ENCODE measurements around the gene MRPS12.

Gene MRPS12

GRCh38 chr19:38899447-38900201 lies 31.1 kb upstream of the MRPS12 start, which contains the start of the genes NFKBIB and SIRT2 (continued):
- TF ChIP-seq HOXC10 (CRISPR knock-in tag; IDR thresholded peaks at IDR 0.05) (no peak; the same call in 1 of the 2 replicates), ZNF391 (tag by site-specific recombination; IDR thresholded peaks at IDR 0.05; ENCODE audit: borderline replicate concordance, low read depth) (peak; percentile 82), MZF1 (tag by site-specific recombination; IDR thresholded peaks at IDR 0.05; ENCODE audit: borderline replicate concordance) (no peak), ZNF24 (tag by site-specific recombination; IDR thresholded peaks at IDR 0.05) (peak; percentile 87), ZNF600 (tag by site-specific recombination; IDR thresholded peaks at IDR 0.05) (peak; percentile 99), ZNF223 (tag by site-specific recombination; IDR thresholded peaks at IDR 0.05) (no peak), WT1 (tag by site-specific recombination; IDR thresholded peaks at IDR 0.05) (no peak; the same call in none of the 2 replicates), PRDM4 (tag by site-specific recombination; IDR thresholded peaks at IDR 0.05) (peak; percentile 13; the same call in 1 of the 2 replicates), ZEB2 (tag by site-specific recombination; IDR thresholded peaks at IDR 0.05) (peak; percentile 69), ZNF701 (tag by site-specific recombination; IDR thresholded peaks at IDR 0.05) (no peak), ZNF48 (tag by site-specific recombination; IDR thresholded peaks at IDR 0.05) (no peak), ZSCAN23 (tag by site-specific recombination; IDR thresholded peaks at IDR 0.05) (peak; percentile 86; the same call in 1 of the 2 replicates), ZNF211 (tag by site-specific recombination; IDR thresholded peaks at IDR 0.05; ENCODE audit: low read depth) (no peak), ZFP37 (tag by site-specific recombination; IDR thresholded peaks at IDR 0.05) (peak; percentile 91; the same call in 1 of the 2 replicates), ZNF843 (tag by site-specific recombination; IDR thresholded peaks at IDR 0.05) (peak; percentile 76), PRDM1 (tag by site-specific recombination; IDR thresholded peaks at IDR 0.05) (no peak), BCL11B (tag by site-specific recombination; IDR thresholded peaks at IDR 0.05; ENCODE audit: low read depth) (no peak), ZNF169 (tag by site-specific recombination; IDR thresholded peaks at IDR 0.05) (no peak), ZFHX2 (tag by site-specific recombination; conservative IDR thresholded peaks at IDR 0.05) (peak; percentile 70), SALL2 (tag by site-specific recombination; IDR thresholded peaks at IDR 0.05; ENCODE audit: borderline replicate concordance) (no peak), BCL11A (tag by site-specific recombination; IDR thresholded peaks at IDR 0.05; ENCODE audit: low read depth) (no peak)
- TF ChIP-seq, protein P1, sequence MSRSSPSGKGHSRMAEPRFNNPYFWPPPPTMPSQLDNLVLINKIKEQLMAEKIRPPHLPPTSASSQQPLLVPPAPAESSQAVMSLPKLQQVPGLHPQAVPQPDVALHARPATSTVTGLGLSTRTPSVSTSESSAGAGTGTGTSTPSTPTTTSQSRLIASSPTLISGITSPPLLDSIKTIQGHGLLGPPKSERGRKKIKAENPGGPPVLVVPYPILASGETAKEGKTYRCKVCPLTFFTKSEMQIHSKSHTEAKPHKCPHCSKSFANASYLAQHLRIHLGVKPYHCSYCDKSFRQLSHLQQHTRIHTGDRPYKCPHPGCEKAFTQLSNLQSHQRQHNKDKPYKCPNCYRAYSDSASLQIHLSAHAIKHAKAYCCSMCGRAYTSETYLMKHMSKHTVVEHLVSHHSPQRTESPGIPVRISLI (tag by site-specific recombination; IDR thresholded peaks at IDR 0.05) = no peak
- TF ChIP-seq, protein P2, sequence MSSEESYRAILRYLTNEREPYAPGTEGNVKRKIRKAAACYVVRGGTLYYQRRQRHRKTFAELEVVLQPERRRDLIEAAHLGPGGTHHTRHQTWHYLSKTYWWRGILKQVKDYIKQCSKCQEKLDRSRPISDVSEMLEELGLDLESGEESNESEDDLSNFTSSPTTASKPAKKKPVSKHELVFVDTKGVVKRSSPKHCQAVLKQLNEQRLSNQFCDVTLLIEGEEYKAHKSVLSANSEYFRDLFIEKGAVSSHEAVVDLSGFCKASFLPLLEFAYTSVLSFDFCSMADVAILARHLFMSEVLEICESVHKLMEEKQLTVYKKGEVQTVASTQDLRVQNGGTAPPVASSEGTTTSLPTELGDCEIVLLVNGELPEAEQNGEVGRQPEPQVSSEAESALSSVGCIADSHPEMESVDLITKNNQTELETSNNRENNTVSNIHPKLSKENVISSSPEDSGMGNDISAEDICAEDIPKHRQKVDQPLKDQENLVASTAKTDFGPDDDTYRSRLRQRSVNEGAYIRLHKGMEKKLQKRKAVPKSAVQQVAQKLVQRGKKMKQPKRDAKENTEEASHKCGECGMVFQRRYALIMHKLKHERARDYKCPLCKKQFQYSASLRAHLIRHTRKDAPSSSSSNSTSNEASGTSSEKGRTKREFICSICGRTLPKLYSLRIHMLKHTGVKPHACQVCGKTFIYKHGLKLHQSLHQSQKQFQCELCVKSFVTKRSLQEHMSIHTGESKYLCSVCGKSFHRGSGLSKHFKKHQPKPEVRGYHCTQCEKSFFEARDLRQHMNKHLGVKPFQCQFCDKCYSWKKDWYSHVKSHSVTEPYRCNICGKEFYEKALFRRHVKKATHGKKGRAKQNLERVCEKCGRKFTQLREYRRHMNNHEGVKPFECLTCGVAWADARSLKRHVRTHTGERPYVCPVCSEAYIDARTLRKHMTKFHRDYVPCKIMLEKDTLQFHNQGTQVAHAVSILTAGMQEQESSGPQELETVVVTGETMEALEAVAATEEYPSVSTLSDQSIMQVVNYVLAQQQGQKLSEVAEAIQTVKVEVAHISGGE (tag by site-specific recombination; conservative IDR thresholded peaks at IDR 0.05; ENCODE audit: low read depth) = peak; percentile 88
- TF ChIP-seq, protein P3, sequence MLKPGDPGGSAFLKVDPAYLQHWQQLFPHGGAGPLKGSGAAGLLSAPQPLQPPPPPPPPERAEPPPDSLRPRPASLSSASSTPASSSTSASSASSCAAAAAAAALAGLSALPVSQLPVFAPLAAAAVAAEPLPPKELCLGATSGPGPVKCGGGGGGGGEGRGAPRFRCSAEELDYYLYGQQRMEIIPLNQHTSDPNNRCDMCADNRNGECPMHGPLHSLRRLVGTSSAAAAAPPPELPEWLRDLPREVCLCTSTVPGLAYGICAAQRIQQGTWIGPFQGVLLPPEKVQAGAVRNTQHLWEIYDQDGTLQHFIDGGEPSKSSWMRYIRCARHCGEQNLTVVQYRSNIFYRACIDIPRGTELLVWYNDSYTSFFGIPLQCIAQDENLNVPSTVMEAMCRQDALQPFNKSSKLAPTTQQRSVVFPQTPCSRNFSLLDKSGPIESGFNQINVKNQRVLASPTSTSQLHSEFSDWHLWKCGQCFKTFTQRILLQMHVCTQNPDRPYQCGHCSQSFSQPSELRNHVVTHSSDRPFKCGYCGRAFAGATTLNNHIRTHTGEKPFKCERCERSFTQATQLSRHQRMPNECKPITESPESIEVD (tag by site-specific recombination; IDR thresholded peaks at IDR 0.05) = no peak
- TF ChIP-seq, protein P4, sequence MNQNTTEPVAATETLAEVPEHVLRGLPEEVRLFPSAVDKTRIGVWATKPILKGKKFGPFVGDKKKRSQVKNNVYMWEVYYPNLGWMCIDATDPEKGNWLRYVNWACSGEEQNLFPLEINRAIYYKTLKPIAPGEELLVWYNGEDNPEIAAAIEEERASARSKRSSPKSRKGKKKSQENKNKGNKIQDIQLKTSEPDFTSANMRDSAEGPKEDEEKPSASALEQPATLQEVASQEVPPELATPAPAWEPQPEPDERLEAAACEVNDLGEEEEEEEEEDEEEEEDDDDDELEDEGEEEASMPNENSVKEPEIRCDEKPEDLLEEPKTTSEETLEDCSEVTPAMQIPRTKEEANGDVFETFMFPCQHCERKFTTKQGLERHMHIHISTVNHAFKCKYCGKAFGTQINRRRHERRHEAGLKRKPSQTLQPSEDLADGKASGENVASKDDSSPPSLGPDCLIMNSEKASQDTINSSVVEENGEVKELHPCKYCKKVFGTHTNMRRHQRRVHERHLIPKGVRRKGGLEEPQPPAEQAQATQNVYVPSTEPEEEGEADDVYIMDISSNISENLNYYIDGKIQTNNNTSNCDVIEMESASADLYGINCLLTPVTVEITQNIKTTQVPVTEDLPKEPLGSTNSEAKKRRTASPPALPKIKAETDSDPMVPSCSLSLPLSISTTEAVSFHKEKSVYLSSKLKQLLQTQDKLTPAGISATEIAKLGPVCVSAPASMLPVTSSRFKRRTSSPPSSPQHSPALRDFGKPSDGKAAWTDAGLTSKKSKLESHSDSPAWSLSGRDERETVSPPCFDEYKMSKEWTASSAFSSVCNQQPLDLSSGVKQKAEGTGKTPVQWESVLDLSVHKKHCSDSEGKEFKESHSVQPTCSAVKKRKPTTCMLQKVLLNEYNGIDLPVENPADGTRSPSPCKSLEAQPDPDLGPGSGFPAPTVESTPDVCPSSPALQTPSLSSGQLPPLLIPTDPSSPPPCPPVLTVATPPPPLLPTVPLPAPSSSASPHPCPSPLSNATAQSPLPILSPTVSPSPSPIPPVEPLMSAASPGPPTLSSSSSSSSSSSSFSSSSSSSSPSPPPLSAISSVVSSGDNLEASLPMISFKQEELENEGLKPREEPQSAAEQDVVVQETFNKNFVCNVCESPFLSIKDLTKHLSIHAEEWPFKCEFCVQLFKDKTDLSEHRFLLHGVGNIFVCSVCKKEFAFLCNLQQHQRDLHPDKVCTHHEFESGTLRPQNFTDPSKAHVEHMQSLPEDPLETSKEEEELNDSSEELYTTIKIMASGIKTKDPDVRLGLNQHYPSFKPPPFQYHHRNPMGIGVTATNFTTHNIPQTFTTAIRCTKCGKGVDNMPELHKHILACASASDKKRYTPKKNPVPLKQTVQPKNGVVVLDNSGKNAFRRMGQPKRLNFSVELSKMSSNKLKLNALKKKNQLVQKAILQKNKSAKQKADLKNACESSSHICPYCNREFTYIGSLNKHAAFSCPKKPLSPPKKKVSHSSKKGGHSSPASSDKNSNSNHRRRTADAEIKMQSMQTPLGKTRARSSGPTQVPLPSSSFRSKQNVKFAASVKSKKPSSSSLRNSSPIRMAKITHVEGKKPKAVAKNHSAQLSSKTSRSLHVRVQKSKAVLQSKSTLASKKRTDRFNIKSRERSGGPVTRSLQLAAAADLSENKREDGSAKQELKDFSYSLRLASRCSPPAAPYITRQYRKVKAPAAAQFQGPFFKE (tag by site-specific recombination; IDR thresholded peaks at IDR 0.05; ENCODE audit: borderline replicate concordance) = no peak

Measured in HEK293 (cell line).